Right renal pelvis (tissue), 4 donors: ENCODE measurements around the gene TAF15. TPM values are rescaled to one million over a fixed set of nuclear protein-coding genes. Genes with fewer than 3 reads are reported as not detected.

ENCODE experiments used
- DNase-seq, 4 donors: peaks; one replicate each; pipeline ENCODE4 v3.0.0-alpha.2; 2013; ENCODE audit warnings: low read depth in 4 of 4, low spot score in 3 of 4, missing footprints in 1 of 4
- polyA plus RNA-seq, 4 donors: library from polyadenylated mRNA; unstranded; fragments of 120-200 nt; gene quantifications; one replicate each; pipeline ENCODE4 v1.2.1, GENCODE V29; 2013; ENCODE audit not compliant: insufficient read length in 4 of 4

TAF15 gene
- polyA plus RNA-seq: 100 to 1,000 TPM; 194 to 227 (median 224) TPM

DNA sequence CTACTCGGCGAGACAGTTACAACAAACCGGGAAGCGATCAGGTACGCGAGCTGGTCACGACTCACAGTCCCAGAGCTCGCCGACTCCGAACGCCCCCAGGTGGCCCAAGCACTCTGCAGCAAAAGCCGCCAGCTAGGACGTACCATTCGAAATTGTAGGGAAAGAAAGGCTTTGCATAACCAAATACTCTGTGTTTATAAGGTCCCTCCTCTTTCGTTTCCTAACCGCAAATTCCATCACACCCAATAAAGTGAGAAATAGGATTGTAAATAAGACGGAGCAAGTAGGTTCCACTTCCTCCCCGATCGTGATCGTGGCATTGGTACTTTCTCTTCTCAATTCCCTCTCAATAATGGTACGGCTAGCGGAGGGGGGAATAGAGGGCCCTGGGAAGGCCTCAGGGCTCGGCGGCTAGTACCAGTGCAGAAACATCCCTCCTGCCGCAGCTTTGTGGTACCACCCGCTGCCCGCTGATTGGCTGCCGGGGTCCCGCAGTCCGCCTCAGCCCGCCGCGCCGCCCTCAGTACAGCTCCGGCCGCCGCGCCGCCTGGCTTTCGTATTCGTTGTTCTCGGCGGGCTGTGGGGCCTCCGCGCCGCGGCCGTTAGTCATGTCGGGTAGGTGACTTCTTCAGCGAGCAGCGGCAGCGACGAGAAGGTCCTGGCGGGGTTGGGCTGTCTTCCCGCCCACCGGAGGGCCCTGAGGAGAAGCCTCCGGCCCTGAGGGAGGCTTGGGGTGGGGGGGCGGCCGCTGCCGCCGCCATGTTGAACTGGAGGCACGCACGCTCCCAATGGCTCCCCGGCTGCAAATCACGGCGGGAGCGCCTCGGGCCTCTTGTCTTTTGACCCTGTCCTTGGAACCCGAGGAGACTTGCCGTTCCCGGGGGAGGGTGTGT is at the start of gene TAF15:
TSS of gene TAF15 (plus strand) at position 523 of the 893 bp plus-strand sequence. CDS start at position 609, 86 bp downstream.
- DNase-seq: peak; percentile 88 to 96 (median 92)

DNA sequence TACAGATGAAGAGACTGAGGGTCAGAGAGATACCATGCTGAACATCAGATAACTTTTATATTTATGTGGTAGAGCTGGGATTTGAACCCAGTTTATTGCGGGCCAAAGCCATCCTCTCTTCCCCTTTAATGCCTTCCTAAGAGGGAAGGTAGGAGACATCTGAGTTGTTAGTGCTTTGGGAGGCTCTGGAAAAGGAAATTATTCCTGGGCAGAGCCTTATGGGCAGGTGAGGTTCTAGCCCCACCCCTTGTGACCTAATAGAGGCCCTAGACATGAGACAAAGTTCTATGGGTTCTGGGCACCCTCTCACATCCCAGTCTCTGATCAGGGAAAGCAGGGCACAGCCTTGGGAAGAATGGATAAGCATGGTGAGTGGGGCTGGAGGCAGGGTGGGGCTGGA is 48.7 kb upstream of the TAF15 start, which contains the start of gene C17orf50:
TSS of gene C17orf50 (plus strand) at position 301 of the 400 bp plus-strand sequence. CDS start at position 356, 55 bp downstream.
- DNase-seq: no peak

DNA sequence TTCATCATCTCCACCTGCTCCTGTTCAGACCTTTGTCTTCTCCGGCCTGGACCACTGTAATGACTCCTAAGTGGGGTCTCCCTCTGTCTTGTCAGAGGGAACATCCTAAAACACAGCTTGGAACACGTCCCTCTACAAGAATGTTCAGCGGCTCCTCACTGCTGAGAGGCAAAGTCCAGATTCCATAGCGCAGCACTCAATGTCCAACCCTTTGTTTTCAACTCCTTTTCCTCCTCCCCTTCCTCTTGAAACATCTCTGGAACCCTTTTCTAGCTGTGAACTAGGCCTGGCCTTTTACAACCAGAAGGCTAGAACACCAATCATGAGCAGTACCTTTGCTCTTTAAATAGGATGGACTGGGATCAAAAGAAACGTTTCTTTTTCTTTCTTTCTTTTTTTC is 47.7 kb upstream of the TAF15 start:
- no peak for DNase-seq

DNA sequence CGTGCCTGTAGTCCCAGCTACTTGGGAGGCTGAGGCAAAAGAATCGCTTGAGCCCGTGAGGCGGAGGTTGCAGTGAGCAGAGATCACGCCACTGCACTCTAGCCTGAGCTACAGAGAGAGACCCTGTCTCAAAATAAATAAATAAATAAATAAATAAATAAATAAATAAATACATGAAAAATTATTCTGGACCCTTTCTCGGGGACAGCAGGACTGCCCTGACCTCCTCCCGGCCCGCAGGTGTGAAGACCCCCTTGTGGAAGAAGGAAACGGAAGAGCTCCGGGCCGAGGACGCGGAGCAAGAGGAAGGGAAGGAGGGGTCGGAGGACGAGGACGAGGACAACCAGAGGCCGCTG is 45.5 kb upstream of the TAF15 start:
- no peak for DNase-seq

DNA sequence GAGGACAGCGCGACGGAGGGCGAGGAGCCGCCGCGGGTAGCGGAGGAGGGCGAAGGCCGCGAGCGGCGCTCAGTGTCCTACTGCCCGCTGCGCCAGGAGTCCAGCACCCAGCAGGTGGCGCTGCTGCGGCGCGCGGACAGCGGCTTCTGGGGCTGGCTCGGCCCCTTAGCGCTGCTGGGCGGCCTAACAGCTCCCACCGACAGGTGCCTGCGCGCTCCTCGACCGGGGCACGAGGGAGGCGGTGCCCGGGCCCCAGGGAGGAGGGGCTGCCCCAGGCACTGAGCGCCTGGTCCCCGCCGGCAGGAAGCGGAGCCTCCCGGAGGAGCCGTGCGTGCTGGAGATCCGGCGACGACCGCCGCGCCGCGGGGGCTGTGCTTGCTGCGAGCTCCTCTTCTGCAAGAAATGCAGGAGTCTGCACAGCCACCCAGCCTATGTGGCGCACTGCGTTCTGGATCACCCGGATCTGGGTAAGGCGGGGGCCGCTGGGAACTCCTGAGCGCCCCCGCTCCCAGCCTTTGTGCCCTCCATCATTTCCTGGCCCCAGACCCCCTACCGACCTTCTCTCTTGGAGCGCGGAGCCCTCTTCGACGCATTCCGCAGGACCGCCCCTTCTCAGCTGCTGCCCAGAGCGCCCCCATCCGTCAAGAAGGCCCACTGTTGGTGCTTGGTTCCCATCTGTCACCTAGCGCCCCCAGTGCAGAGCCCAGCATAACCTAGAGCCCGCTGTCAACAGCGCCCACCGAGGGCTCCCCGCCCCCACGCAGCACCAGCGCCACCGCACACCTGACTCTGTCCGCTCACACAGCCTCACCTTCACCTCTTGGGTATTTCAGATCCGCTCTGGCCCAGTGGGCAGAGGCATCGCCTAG is 44.9 kb upstream of the TAF15 start:
- peak; percentile 77 to 86 (median 82) for DNase-seq

DNA sequence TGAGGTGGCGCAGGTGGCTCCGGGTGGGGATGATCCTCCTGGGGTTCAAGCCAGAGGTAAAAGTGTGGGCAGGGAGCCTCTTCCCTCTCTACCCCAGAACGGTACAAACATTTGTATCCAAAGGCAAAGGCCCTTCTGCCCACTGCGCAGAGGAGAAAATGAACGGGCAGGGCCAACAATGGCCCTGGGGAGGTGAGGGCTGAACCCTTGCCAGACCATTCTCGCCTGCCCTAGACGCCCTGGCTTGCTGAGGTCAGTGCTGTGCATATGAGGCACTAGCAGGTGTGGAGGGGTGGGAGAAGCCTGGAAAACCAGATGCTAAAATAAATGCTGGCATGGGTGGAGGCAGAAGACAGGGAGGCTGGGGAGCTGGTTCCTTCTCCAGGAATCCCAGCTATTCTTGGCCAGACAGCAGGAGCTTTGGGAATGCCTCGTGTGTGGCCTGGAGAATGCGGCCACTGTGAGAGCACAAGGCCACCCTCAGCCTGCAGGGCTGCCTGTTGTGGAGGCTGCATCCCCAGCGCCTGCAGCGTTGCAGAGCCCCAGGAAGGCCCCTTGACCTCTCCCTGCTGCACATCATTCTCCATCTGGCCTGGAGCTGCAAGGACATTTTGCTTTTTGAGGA is 44.1 kb upstream of the TAF15 start:
- DNase-seq: no peak

DNA sequence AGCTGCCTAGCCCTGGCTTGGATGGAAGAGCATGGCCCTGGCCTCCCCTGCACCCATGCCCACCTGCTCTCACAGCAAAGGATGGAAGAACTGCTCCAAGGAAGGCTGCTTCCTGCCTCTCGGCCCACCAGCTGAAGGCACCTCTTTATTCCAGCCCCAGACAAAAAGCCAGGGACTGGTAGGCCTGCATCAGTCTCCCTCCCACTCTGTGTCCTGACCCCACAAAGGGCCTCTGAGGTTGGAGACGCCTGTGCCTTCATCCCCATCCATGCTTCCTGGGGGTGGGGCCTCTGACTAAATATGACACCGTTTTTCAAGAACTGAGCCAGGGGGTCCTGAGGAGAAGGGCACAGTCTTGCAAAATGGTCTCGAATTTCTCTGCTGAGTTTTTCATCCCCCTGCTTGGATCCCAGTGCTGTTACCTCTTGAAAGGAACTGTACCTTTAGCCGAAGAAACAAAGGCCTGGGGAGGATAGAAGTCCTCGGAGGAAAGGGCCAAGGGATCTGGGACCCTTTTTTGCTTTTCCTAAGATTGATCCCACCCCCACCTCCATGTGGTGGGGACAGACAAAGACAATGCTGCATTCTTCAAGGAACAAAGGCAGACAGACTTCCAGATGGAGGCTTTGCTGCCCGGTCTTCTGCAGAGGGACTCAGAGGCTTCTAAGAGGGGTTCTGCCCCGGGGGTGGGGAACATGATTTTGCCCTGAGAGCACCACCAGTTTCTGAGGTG is 43.4 kb upstream of the TAF15 start:
- DNase-seq: no peak

DNA sequence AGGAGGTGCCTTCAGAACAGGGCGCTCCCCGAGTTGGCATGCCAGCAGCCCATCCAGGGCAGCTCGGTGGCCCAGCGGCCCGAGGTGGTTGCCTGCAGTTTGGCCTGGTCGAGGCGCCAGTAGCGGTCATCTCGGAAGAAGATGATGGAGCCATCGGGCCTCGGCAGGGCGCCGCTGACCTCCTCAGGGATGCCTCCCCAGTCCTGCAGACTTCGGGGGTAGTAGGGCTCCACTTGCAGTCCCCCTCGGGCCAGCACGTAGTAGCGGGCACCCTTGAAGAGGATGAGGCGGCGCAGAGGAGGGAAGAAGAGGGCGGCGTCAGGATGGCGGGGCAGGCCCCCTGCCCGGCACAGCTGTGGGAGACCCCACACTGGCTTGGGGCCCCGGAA is 42.8 kb upstream of the TAF15 start:
- DNase-seq: no peak

DNA sequence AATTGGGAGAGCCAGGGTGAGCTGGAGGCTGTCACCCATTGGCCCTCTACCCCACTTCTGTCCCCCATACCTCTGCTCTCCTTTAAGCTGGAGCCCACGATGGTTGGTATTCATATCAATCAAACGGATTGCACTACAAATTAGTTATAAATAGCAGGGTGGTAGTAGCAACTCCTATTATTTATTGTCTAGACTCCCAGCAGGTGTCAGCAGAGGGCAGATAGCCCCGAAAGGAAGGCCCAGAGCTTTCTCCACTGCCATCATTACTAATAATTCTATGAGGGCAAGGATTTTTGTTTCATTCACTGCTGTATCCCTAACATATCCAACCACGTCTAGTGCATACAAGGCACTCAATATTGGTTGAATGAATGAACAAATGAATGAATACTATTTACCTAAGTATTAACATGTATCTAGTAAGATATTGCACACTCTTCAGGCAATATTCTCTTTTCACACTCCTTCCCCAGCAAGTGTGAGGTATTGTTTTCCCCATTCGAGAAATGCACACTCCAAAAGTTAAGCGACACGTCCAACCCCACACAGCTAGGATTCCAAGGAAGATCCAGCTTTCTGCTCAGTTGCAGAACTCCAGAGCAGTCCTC is 42.3 kb upstream of the TAF15 start:
- DNase-seq: no peak

DNA sequence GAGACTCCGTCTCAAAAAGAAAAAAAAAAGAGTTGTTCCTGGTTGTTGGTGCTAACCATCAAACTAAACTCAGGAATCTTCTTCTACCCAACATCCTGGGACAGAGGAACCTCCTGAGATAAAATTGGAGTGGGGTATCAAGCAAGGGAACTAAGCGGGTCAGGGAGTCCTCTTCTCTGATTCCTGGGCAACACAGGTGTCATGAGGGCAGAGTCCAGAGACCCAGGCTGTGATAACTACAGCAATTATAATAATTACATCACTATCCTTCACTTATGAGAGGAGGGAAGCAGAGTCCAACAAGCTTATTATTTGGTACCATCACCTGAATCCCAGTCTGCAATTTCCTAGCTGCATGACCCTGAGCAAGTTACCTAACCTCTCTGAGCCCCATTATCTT is 40.5 kb upstream of the TAF15 start:
- no peak for DNase-seq

DNA sequence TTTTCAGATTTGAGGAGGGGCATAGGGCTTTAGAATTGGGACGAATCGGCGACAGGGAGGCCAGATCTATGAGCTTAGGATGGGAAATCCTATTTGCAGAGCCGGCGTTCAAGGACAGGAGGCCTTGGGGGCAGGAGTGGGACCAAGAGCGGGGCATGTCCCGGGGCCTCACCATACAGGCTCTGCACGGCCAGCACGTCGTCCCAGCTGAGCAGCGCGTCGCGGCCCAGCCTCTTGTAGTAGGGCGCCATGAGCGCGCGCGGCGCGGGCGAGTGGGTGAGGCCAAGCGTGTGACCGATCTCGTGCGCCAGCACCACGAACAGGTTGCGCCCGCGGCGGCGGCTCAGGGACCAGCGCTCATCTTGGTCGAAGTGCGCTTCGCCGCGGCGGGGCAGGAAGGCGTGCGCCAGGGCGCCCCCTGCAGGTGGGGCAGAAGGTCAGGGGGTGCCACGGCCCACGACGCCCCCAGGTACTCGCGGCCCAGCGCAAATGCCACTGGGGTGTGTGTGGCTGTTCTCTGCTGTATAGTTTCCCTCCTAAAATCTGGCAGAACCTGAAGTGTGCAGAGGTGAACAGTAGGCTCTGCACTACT is 39.3 kb upstream of the TAF15 start:
- DNase-seq: no peak

DNA sequence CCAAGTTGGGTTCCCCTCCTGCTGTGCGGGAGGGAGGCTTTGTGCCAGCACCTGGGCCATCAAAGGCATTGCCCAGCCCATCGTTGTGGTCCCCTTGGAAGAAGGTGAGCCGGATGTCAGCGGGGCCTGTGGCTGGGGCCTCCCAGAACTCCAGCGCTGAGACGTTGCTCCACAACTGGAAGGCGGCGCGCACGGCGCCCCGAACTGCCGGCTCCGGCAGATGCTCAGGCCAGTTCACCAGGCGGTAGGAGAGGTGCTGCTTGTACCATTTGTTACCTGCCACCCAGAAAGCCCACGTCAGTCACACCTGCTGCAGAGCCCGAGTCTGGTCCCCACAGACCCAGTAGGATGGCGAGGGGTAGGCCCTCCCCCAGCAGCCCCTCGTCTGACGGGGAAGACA is 36.2 kb upstream of the TAF15 start:
- no peak for DNase-seq

DNA sequence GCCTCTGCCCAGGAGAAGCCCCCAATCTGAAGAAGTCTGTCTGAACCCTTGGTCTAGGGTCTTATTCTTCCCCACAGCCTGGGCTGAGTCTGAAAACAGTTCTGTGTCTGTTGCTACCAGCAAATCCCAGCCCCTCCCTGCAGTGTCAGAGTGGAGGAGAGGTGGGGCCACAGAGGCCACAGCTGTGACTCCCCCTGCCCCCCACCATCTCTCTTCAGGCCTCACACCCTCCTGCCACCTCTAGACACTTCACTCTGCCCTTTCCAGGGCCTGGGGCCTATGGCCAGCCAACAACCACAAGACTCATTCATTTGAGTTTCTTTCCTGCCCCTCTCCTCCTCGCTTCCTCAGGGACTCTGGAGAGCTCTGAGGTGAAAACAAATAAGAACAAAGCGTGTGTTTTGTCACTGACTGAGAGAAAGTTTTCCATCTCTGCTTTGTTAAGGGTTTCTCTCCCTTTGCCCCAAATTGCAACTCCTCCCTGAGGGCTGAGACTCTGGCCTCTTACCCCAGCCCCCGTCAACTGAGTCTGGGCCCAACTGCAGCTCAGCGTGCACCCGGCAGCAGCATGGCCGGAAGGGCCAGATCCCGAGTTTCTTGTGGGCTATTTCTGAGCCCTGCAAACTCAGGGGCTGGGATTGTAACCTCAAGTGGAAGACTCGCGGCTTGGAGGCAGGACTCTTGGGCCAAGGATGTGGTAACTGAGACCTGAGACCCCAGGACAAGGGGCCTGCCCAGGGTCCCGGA is 35.4 kb upstream of the TAF15 start:
- no peak for DNase-seq

DNA sequence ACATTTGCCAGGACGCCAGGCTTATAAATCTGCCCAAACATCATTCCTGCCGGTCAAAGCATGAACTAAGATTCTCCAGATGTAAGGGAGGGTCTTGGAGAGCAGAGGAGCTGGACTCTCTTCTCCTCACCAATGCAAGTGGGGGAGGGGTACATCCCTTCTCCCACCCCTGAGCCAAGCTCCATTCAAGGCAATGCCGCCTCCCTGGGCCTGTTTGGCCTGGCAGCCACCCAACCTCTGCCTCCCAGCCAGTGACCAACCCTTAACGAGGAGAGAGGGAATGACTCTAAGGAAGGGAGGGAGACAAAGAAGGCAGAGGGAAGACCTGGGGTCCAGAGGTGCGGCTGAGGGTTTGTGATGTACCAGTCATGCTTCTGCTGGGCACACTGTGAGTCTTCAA is 34.8 kb upstream of the TAF15 start:
- no peak for DNase-seq

DNA sequence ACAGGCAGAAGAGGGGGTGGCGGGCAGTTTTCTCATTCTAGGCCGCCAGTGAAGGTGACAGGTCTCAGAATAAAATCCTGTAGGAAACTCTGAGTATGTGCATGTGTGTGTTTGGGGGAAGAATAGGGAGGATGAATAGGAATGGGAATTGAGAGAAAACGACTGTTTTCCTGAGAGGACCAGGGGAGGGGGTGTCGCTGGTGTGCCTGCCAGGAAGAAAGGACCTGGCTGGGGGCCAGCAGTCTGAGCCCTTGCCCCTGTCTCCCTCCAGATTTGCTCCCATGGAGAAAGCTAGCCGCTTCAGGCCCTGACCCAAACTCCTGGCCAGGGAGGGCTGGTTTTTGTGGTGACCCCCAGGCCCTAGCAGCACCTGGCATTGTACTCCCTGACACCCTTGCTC is 34.2 kb upstream of the TAF15 start:
- no peak for DNase-seq

DNA sequence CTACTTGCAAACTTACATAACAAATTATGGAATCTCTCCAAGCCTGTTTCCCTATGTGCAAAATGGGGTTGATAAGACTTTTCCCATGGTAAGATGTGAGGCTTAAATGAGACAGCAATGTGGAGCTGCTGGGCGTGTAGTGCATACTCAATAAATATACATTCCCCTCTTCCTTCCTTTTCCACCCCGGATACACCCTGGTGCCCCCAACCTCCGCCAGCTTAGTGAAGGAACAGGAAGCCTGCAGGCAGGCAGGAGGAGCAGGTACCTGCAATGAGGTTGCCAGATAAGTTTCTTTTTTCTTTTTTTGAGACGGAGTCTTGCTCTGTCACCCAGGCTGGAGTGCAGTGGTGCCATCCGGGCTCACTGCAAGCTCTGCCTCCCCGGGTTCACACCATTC is 33.7 kb upstream of the TAF15 start:
- no peak for DNase-seq

DNA sequence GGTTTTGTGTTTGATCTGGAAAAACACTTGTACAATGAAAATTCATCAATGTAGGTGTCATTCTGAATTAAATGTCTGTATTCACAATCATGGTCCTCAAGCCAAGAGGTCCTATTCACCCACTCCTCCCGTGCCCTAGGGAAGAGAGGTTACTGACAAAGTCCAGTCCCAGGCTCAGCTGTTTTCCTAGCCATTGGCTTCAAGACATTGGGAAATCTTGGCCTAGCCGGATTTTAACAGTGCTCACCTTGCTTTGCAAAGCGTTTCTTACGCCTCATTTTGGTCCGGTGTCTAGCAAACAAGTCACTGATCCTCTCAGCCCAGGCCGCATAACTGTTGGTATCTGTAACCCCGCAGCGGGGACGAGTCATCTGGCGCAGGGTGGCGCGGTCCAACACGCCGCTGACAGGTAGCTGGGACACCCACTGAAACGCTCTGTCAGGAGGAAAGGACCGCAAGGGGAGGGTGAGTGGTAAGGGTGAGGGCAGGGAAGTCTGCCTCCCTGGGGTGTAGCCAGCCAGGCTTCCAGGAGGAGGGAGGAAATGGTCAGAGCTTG is 30.6 kb upstream of the TAF15 start:
- DNase-seq: no peak

DNA sequence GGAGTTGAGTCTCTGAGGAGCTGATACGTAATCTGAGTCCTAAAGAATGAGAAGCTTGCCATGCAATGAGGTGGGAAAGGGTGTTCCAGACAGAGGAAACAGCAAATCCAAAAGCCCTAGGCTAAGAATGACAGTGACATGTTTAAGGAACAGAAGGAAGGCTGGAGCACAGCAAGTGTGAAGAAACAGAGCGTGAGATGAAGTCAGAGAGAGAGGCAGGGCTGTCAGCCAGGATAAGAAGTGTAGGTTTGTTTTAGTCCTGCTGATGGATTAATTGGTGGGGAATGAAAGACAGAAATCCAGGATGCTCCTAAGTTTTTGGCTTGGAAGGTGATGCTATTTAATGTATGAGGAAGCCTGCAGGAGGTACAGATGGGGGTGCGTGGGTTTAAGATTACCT is 28.3 kb upstream of the TAF15 start:
- no peak for DNase-seq

DNA sequence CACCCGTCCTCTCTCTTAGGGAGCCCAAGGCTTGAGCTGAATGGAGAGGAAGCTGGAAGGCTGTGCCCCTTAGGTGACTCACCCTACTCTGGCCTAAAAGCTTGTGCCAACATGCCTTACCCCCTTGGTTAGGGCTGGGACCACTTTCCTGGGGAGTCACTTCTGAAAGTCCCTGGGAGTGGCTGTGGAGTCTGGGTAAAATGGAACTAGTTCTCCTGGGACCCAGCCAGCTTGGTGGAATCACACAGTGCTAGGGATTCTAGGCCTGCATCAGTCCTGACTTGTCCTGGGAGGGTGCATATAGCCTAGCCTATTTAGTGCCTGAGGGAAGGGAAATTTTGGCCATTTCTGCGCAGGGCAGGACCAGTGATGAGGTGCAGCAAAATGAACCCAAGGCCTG is 24.4 kb upstream of the TAF15 start:
- DNase-seq: no peak
